PC-9 (cell line): ENCODE measurements around the gene APRT. TPM values are rescaled to one million over a fixed set of nuclear protein-coding genes. Genes with fewer than 3 reads are reported as not detected.
A peak's percentile ranks its signal among the peaks of the same experiment; 100 is the strongest.

Experiments used
- BruUV-seq: library from RNA; stranded (reverse); fragments of 400-500 nt; replicated peaks from 2 replicates; lab custom pipeline; 2021; lab: Mats Ljungman, UMichigan
- CTCF ChIA-PET: fragments of 300-600 bp; sonication (Branson Sonifier 250); formaldehyde crosslinking; loops from one replicate; lab custom pipeline; 2022; ENCODE audit warnings: antibody characterized with exemption; lab: Charles Lee
- POLR2A ChIA-PET: fragments of 300-600 bp; sonication (Branson Sonifier 250); formaldehyde crosslinking; loops from one replicate; lab custom pipeline; 2022; ENCODE audit warnings: antibody characterized with exemption; ENCODE audit not compliant: unreplicated experiment; lab: Charles Lee
- DNase-seq, 2 experiments: peaks; one replicate each; pipeline versions ENCODE4 v3.0.0 to v3.0.0-alpha.2; 2015 to 2022; ENCODE audit warnings: mixed read lengths in 1 of 2
- H2AFZ ChIP-seq: fragments of 200-600 bp; sonication (generic); 2 replicates; pipeline ENCODE4 v1.8.1; 2017; ENCODE audit warnings: antibody characterized with exemption
- H3F3A ChIP-seq: fragments of 200-600 bp; sonication (generic); 2 replicates; pipeline ENCODE4 v1.8.1; 2017; ENCODE audit warnings: antibody characterized with exemption, mild to moderate bottlenecking, low read depth; ENCODE audit not compliant: insufficient read depth
- H3K27ac ChIP-seq: fragments of 200-600 bp; sonication (generic); 2 replicates; pipeline ENCODE4 v1.6.1; 2016; ENCODE audit warnings: mixed run types
- H3K27me3 ChIP-seq: fragments of 200-600 bp; sonication (generic); 2 replicates; pipeline ENCODE4 v1.6.1; 2016; ENCODE audit warnings: low read depth, mixed run types; ENCODE audit not compliant: insufficient read depth
- H3K36me3 ChIP-seq: fragments of 200-600 bp; sonication (generic); 2 replicates; pipeline ENCODE4 v1.6.1; 2016; ENCODE audit warnings: low read depth, mixed run types
- H3K4me1 ChIP-seq: fragments of 200-600 bp; sonication (generic); replicated peaks from 2 replicates; pipeline ENCODE4 v1.6.1; 2016; ENCODE audit warnings: mixed run types; ENCODE audit not compliant: insufficient read depth
- H3K4me2 ChIP-seq: fragments of 200-600 bp; sonication (generic); 2 replicates; pipeline ENCODE4 v1.6.1; 2017; ENCODE audit warnings: mixed run types
- H3K4me3 ChIP-seq: fragments of 200-600 bp; sonication (generic); 2 replicates; pipeline ENCODE4 v1.6.1; 2016; ENCODE audit warnings: mixed run types
- H3K79me2 ChIP-seq: fragments of 200-600 bp; sonication (generic); 2 replicates; pipeline ENCODE4 v1.6.1; 2017; ENCODE audit warnings: low read depth, mixed run types
- H3K9me2 ChIP-seq: fragments of 200-600 bp; sonication (generic); 2 replicates; pipeline ENCODE4 v1.8.1; 2017; ENCODE audit warnings: mild to moderate bottlenecking; ENCODE audit not compliant: insufficient read depth
- H3K9me3 ChIP-seq: fragments of 200-600 bp; sonication (generic); 2 replicates; pipeline ENCODE4 v1.8.1; 2016; ENCODE audit warnings: low read depth; ENCODE audit not compliant: insufficient read depth
- H4K20me1 ChIP-seq: fragments of 200-600 bp; sonication (generic); 2 replicates; pipeline ENCODE4 v1.8.1; 2017; ENCODE audit not compliant: insufficient read depth
- CTCF ChIP-seq: fragments of 200-600 bp; sonication (generic); conservative IDR thresholded peaks from 2 replicates; pipeline ENCODE4 v1.6.1; 2017; ENCODE audit warnings: mixed run types, antibody characterized with exemption, mild to moderate bottlenecking, moderate library complexity
- EZH2 ChIP-seq: fragments of 200-600 bp; sonication (generic); IDR thresholded peaks from 2 replicates; pipeline ENCODE4 v1.8.0; 2017; ENCODE audit warnings: antibody characterized with exemption, low read depth
- intact Hi-C: fragments of 100-400 bp; cut with micrococcal nuclease; formaldehyde crosslinking; loops from one replicate; pipeline ENCODE4 v1.10.0; 2022; ENCODE audit not compliant: unreplicated experiment
- total RNA-seq: library from RNA; stranded (reverse); gene quantifications from 2 replicates; pipeline ENCODE4 v1.2.3, GENCODE V29; 2021

APRT gene
- total RNA-seq, 1 experiment from 2014 or later = 213 TPM

GRCh38 chr16:88764913-88765349 is 46.8 kb downstream of the APRT start:
- H3K27ac ChIP-seq = peak overlapping the region; percentile 63
- intact Hi-C loops = loop anchor here (1.0 to 5.0 kb wide), 3 partner anchors 10 to 898 kb away; partner anchors contain the start of genes CDT1 and SLC7A5
- DNase-seq = peak; percentile 98 to 100
- no peaks in the 10 kb centered on the region for H3K36me3 ChIP-seq
- H3K4me3 ChIP-seq = peak overlapping the region; percentile 49; the same call in 1 of the 2 replicates
- CTCF ChIA-PET = interaction anchor here (1.4 to 2.2 kb wide), 2 partner anchors 20 to 28 kb away, joined by 8 to 16 read pairs; no protein-coding TSS in a partner anchor
- H2AFZ ChIP-seq = no peak overlapping the region
- peaks cover 42% of the 10 kb centered on the region for H4K20me1 ChIP-seq
- no peak for TF ChIP-seq EZH2
- no peak for TF ChIP-seq CTCF
- H3K4me2 ChIP-seq = peak overlapping the region; percentile 83
- no peaks in the 10 kb centered on the region for H3K9me3 ChIP-seq
- no peaks in the 10 kb centered on the region for H3K27me3 ChIP-seq
- peaks cover 87% of the 10 kb centered on the region for H3K79me2 ChIP-seq
- H3K4me1 ChIP-seq = peaks cover 98% of the 10 kb centered on the region
- H3F3A ChIP-seq = peaks cover 83% of the 10 kb centered on the region
- H3K9me2 ChIP-seq = no peaks in the 10 kb centered on the region
- POLR2A ChIA-PET = interaction anchor here (0.7 kb wide), 1 partner anchor 556 kb away, joined by 7 read pairs; no protein-coding TSS in a partner anchor
- no TSS peak for BruUV-seq

GRCh38 chr16:88764080-88764479 is 47.6 kb downstream of the APRT start:
- Histone ChIP-seq H3K4me1 (peaks cover 98% of the 10 kb centered on the region), H4K20me1 (peaks cover 35% of the 10 kb centered on the region), H3K9me3 (no peaks in the 10 kb centered on the region), H2AFZ (no peak overlapping the region), H3K27me3 (no peaks in the 10 kb centered on the region), H3K79me2 (peaks cover 87% of the 10 kb centered on the region), H3K4me2 (peak overlapping the region; percentile 83), H3K4me3 (peak overlapping the region; percentile 49; the same call in 1 of the 2 replicates), H3K9me2 (no peaks in the 10 kb centered on the region), H3K27ac (peak overlapping the region; percentile 63), H3F3A (peaks cover 76% of the 10 kb centered on the region), H3K36me3 (no peaks in the 10 kb centered on the region)
- intact Hi-C loops = loop anchor here (2.0 to 5.0 kb wide), 2 partner anchors 39 to 897 kb away; partner anchors contain the start of genes CDT1 and SLC7A5
- POLR2A ChIA-PET = no interaction called here
- TF ChIP-seq CTCF (no peak), EZH2 (no peak)
- CTCF ChIA-PET = interaction anchor here (1.4 to 2.2 kb wide), 2 partner anchors 19 to 27 kb away, joined by 8 to 16 read pairs; no protein-coding TSS in a partner anchor
- DNase-seq = no peak
- BruUV-seq = TSS peak; percentile 19

GRCh38 chr16:88763502-88764053 is 48.1 kb downstream of the APRT start:
- peaks cover 32% of the 10 kb centered on the region for H4K20me1 ChIP-seq
- intact Hi-C loops = loop anchor here (1.0 to 5.0 kb wide), 4 partner anchors 19 to 896 kb away; partner anchors contain the start of genes CDT1 and SLC7A5
- POLR2A ChIA-PET = interaction anchor here (0.5 to 1.2 kb wide), 3 partner anchors 8 to 17 kb away, joined by 4 to 37 read pairs (median 6); no protein-coding TSS in a partner anchor

More at GRCh38 chr16:88763502-88764053, 48.1 kb downstream of the APRT start:
- Histone ChIP-seq H3F3A (peaks cover 75% of the 10 kb centered on the region), H3K4me1 (peaks cover 98% of the 10 kb centered on the region), H3K27me3 (no peaks in the 10 kb centered on the region), H2AFZ (no peak overlapping the region), H3K27ac (peak overlapping the region; percentile 63), H3K9me2 (no peaks in the 10 kb centered on the region), H3K4me3 (peak overlapping the region; percentile 49; the same call in 1 of the 2 replicates), H3K9me3 (no peaks in the 10 kb centered on the region), H3K4me2 (peak overlapping the region; percentile 83), H3K79me2 (peaks cover 87% of the 10 kb centered on the region), H3K36me3 (no peaks in the 10 kb centered on the region)
- no peak for TF ChIP-seq EZH2
- CTCF ChIA-PET = interaction anchor here (0.9 to 2.2 kb wide), 3 partner anchors 17 to 26 kb away, joined by 8 to 16 read pairs (median 8); no protein-coding TSS in a partner anchor
- peak; percentile 95 to 96 for DNase-seq
- no TSS peak for BruUV-seq
